ENCODE measurements around the gene PIH1D1.
A peak's percentile ranks its signal among the peaks of the same experiment; 100 is the strongest.

Gene PIH1D1

GRCh38 chr19:49458567-49458903 lies 6.9 kb upstream of the PIH1D1 start:
- in situ Hi-C loops (cut with MboI; ENCODE audit: low sequenced_read_pairs, unreplicated experiment): no loop called here
- no peak for TF ChIP-seq CTCF (IDR thresholded peaks at IDR 0.05; ENCODE audit: borderline replicate concordance, control extremely low read depth, extremely low read depth, insufficient read depth, missing control alignments)
- DNase-seq (ENCODE audit: low spot score): no peak

- no peak for DNase-seq (ENCODE audit: low spot score)
- in situ Hi-C loops (cut with MboI; ENCODE audit: low sequenced_read_pairs, unreplicated experiment): no loop called here
- TF ChIP-seq CTCF (IDR thresholded peaks at IDR 0.05; ENCODE audit: borderline replicate concordance, control extremely low read depth, extremely low read depth, insufficient read depth, missing control alignments): no peak
These were observed 4.7 kb upstream of the PIH1D1 start for GRCh38 chr19:49456326-49456725.

GRCh38 chr19:49455773-49456172 lies 4.2 kb upstream of the PIH1D1 start:
- TF ChIP-seq CTCF (IDR thresholded peaks at IDR 0.05; ENCODE audit: borderline replicate concordance, control extremely low read depth, extremely low read depth, insufficient read depth, missing control alignments): no peak
- no peak for DNase-seq (ENCODE audit: low spot score)
- in situ Hi-C loops (cut with MboI; ENCODE audit: low sequenced_read_pairs, unreplicated experiment): no loop called here

GRCh38 chr19:49453757-49454240 lies 2.2 kb upstream of the PIH1D1 start:
- DNase-seq (ENCODE audit: low spot score): no peak

GRCh38 chr19:49453013-49453756 lies 1.6 kb upstream of the PIH1D1 start, which contains the start of gene ALDH16A1:
Gene ALDH16A1 (plus strand): TSS chr19:49453225. CDS start chr19:49453332, 107 bp downstream.
- peak; percentile 95 for DNase-seq (ENCODE audit: low spot score)
- in situ Hi-C loops (cut with MboI; ENCODE audit: low sequenced_read_pairs, unreplicated experiment): no loop called here
- TF ChIP-seq CTCF (IDR thresholded peaks at IDR 0.05; ENCODE audit: borderline replicate concordance, control extremely low read depth, extremely low read depth, insufficient read depth, missing control alignments): no peak

More at GRCh38 chr19:49453757-49454240, 2.2 kb upstream of the PIH1D1 start:
- TF ChIP-seq CTCF (IDR thresholded peaks at IDR 0.05; ENCODE audit: borderline replicate concordance, control extremely low read depth, extremely low read depth, insufficient read depth, missing control alignments): no peak
- in situ Hi-C loops (cut with MboI; ENCODE audit: low sequenced_read_pairs, unreplicated experiment): no loop called here

GRCh38 chr19:49450405-49450804 lies 1.2 kb downstream of the PIH1D1 start:
- TF ChIP-seq CTCF (IDR thresholded peaks at IDR 0.05; ENCODE audit: borderline replicate concordance, control extremely low read depth, extremely low read depth, insufficient read depth, missing control alignments): no peak
- DNase-seq (ENCODE audit: low spot score): no peak
- in situ Hi-C loops (cut with MboI; ENCODE audit: low sequenced_read_pairs, unreplicated experiment): no loop called here
